Measurements from ENCODE around the gene MCRIP2. TPM values are rescaled to one million over a fixed set of nuclear protein-coding genes. Genes with fewer than 3 reads are reported as not detected.
A peak's percentile ranks its signal among the peaks of the same experiment; 100 is the strongest.

The MCRIP2 gene
- total and polyA plus RNA-seq, 9 of the 15 experiments (the other 6 are each of a cell fraction or from before 2014, with no cell fraction given): 0.80 to 120 (median 35.2) TPM

DNA sequence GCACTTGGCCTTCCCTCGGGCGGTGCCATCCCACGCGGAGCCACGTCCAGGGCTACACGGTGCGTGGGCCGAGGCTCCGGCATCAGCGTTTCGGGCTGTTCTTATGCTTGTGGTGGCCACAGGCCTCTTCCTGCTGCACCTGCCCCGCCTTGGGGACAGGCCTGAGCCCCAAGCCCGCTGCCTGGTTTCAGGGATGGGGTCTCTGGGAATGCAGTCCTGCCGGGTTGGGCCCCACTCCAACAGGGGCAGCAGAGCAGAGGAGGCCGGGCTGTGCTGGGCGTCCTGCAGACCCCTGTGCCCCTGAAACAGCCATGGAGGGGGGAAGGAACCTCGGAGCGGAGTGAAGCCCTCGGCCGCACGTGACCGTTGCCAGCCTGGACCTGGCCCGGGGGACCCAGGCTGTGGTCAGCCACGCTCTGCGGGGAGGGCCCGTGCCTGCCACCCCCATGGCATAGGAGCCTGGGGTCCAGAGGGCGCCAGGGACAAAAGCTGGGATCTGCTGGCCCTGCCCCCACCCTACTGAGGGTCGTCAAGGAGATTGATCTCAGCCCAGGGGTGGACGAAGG is 11.3 kb upstream of the MCRIP2 start (continued):
- TF ChIP-seq YY1 (IDR thresholded peaks at IDR 0.05; ENCODE audit: borderline replicate concordance in 1 of 3, control insufficient read depth in 1 of 3, extremely low read depth in 1 of 3, insufficient read depth in 3 of 3, insufficient read length in 1 of 3, insufficient replicate concordance in 2 of 3, low read depth in 1 of 3, low read length in 2 of 3): no peak
- TF ChIP-seq, protein P1, sequence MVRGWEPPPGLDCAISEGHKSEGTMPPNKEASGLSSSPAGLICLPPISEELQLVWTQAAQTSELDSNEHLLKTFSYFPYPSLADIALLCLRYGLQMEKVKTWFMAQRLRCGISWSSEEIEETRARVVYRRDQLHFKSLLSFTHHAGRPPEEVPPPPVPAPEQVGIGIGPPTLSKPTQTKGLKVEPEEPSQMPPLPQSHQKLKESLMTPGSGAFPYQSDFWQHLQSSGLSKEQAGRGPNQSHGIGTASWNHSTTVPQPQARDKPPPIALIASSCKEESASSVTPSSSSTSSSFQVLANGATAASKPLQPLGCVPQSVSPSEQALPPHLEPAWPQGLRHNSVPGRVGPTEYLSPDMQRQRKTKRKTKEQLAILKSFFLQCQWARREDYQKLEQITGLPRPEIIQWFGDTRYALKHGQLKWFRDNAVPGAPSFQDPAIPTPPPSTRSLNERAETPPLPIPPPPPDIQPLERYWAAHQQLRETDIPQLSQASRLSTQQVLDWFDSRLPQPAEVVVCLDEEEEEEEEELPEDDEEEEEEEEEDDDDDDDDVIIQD (CRISPR knock-in tag; IDR thresholded peaks at IDR 0.05): no peak
- TF ChIP-seq, protein P2, sequence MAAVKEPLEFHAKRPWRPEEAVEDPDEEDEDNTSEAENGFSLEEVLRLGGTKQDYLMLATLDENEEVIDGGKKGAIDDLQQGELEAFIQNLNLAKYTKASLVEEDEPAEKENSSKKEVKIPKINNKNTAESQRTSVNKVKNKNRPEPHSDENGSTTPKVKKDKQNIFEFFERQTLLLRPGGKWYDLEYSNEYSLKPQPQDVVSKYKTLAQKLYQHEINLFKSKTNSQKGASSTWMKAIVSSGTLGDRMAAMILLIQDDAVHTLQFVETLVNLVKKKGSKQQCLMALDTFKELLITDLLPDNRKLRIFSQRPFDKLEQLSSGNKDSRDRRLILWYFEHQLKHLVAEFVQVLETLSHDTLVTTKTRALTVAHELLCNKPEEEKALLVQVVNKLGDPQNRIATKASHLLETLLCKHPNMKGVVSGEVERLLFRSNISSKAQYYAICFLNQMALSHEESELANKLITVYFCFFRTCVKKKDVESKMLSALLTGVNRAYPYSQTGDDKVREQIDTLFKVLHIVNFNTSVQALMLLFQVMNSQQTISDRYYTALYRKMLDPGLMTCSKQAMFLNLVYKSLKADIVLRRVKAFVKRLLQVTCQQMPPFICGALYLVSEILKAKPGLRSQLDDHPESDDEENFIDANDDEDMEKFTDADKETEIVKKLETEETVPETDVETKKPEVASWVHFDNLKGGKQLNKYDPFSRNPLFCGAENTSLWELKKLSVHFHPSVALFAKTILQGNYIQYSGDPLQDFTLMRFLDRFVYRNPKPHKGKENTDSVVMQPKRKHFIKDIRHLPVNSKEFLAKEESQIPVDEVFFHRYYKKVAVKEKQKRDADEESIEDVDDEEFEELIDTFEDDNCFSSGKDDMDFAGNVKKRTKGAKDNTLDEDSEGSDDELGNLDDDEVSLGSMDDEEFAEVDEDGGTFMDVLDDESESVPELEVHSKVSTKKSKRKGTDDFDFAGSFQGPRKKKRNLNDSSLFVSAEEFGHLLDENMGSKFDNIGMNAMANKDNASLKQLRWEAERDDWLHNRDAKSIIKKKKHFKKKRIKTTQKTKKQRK (IDR thresholded peaks at IDR 0.05; ENCODE audit: borderline replicate concordance, low read depth, low read length): no peak
- no peak for TF ChIP-seq TSC22D4 (tag; IDR thresholded peaks at IDR 0.05)
- TF ChIP-seq, protein P3, sequence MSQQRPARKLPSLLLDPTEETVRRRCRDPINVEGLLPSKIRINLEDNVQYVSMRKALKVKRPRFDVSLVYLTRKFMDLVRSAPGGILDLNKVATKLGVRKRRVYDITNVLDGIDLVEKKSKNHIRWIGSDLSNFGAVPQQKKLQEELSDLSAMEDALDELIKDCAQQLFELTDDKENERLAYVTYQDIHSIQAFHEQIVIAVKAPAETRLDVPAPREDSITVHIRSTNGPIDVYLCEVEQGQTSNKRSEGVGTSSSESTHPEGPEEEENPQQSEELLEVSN (IDR thresholded peaks at IDR 0.05; ENCODE audit: borderline replicate concordance in 1 of 2, extremely low read depth in 1 of 2, insufficient read depth in 1 of 2, insufficient read length in 1 of 2, low read depth in 1 of 2, low read length in 1 of 2, poor library complexity in 1 of 2, severe bottlenecking in 1 of 2): no peak
- TF ChIP-seq, protein P4, sequence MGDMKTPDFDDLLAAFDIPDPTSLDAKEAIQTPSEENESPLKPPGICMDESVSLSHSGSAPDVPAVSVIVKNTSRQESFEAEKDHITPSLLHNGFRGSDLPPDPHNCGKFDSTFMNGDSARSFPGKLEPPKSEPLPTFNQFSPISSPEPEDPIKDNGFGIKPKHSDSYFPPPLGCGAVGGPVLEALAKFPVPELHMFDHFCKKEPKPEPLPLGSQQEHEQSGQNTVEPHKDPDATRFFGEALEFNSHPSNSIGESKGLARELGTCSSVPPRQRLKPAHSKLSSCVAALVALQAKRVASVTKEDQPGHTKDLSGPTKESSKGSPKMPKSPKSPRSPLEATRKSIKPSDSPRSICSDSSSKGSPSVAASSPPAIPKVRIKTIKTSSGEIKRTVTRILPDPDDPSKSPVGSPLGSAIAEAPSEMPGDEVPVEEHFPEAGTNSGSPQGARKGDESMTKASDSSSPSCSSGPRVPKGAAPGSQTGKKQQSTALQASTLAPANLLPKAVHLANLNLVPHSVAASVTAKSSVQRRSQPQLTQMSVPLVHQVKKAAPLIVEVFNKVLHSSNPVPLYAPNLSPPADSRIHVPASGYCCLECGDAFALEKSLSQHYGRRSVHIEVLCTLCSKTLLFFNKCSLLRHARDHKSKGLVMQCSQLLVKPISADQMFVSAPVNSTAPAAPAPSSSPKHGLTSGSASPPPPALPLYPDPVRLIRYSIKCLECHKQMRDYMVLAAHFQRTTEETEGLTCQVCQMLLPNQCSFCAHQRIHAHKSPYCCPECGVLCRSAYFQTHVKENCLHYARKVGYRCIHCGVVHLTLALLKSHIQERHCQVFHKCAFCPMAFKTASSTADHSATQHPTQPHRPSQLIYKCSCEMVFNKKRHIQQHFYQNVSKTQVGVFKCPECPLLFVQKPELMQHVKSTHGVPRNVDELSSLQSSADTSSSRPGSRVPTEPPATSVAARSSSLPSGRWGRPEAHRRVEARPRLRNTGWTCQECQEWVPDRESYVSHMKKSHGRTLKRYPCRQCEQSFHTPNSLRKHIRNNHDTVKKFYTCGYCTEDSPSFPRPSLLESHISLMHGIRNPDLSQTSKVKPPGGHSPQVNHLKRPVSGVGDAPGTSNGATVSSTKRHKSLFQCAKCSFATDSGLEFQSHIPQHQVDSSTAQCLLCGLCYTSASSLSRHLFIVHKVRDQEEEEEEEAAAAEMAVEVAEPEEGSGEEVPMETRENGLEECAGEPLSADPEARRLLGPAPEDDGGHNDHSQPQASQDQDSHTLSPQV (IDR thresholded peaks at IDR 0.05): no peak; the same call in 1 of the 2 replicates
- no peak for TF ChIP-seq SIX5 (IDR thresholded peaks at IDR 0.05; ENCODE audit: borderline replicate concordance in 1 of 2, insufficient read depth in 1 of 2, low read depth in 1 of 2, low read length in 2 of 2)
- TF ChIP-seq, protein P5, sequence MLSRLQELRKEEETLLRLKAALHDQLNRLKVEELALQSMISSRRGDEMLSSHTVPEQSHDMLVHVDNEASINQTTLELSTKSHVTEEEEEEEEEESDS (CRISPR knock-in tag; IDR thresholded peaks at IDR 0.05): no peak
- TF ChIP-seq RBM22 (IDR thresholded peaks at IDR 0.05; ENCODE audit: low read depth, low read length, poor library complexity, severe bottlenecking): peak; percentile 54
- TF ChIP-seq, protein P6, sequence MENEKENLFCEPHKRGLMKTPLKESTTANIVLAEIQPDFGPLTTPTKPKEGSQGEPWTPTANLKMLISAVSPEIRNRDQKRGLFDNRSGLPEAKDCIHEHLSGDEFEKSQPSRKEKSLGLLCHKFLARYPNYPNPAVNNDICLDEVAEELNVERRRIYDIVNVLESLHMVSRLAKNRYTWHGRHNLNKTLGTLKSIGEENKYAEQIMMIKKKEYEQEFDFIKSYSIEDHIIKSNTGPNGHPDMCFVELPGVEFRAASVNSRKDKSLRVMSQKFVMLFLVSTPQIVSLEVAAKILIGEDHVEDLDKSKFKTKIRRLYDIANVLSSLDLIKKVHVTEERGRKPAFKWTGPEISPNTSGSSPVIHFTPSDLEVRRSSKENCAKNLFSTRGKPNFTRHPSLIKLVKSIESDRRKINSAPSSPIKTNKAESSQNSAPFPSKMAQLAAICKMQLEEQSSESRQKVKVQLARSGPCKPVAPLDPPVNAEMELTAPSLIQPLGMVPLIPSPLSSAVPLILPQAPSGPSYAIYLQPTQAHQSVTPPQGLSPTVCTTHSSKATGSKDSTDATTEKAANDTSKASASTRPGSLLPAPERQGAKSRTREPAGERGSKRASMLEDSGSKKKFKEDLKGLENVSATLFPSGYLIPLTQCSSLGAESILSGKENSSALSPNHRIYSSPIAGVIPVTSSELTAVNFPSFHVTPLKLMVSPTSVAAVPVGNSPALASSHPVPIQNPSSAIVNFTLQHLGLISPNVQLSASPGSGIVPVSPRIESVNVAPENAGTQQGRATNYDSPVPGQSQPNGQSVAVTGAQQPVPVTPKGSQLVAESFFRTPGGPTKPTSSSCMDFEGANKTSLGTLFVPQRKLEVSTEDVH (IDR thresholded peaks at IDR 0.05; ENCODE audit: low read depth, partially characterized antibody): no peak
- TF ChIP-seq ZBED1 (IDR thresholded peaks at IDR 0.05): no peak
